ENCODE data around the gene DNM3.

DNA sequence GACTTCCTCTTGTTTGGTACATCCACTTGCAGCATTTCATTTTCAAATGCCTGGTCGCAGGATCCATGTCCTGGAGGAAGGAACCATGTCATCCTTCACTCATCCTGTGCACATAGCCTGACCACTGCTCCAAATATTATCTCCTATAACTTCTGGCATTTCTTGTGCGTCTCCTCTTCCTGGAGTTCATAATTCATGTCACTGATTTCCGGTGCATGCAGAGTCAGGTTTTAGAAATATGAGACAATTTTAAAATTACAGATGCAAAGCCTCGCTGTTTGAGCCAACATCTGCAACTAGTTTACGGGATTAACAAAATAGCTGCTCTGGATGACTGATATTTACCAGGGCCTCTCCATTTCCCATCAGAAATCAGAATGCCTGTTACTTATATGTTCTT is 268.1 kb downstream of the DNM3 start:
- TF ChIP-seq, protein P1, sequence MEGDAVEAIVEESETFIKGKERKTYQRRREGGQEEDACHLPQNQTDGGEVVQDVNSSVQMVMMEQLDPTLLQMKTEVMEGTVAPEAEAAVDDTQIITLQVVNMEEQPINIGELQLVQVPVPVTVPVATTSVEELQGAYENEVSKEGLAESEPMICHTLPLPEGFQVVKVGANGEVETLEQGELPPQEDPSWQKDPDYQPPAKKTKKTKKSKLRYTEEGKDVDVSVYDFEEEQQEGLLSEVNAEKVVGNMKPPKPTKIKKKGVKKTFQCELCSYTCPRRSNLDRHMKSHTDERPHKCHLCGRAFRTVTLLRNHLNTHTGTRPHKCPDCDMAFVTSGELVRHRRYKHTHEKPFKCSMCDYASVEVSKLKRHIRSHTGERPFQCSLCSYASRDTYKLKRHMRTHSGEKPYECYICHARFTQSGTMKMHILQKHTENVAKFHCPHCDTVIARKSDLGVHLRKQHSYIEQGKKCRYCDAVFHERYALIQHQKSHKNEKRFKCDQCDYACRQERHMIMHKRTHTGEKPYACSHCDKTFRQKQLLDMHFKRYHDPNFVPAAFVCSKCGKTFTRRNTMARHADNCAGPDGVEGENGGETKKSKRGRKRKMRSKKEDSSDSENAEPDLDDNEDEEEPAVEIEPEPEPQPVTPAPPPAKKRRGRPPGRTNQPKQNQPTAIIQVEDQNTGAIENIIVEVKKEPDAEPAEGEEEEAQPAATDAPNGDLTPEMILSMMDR (tag by site-specific recombination; IDR thresholded peaks at IDR 0.05), result no peak
- TF ChIP-seq, protein P2, sequence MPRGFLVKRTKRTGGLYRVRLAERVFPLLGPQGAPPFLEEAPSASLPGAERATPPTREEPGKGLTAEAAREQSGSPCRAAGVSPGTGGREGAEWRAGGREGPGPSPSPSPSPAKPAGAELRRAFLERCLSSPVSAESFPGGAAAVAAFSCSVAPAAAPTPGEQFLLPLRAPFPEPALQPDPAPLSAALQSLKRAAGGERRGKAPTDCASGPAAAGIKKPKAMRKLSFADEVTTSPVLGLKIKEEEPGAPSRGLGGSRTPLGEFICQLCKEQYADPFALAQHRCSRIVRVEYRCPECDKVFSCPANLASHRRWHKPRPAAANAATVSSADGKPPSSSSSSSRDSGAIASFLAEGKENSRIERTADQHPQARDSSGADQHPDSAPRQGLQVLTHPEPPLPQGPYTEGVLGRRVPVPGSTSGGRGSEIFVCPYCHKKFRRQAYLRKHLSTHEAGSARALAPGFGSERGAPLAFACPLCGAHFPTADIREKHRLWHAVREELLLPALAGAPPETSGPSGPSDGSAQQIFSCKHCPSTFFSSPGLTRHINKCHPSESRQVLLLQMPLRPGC (tag by site-specific recombination; IDR thresholded peaks at IDR 0.05), result no peak
- TF ChIP-seq ZNF24 (tag by site-specific recombination; IDR thresholded peaks at IDR 0.05), result no peak
- TF ChIP-seq ZNF391 (tag by site-specific recombination; IDR thresholded peaks at IDR 0.05; ENCODE audit: borderline replicate concordance, low read depth), result no peak
- TF ChIP-seq ZNF529 (tag by site-specific recombination; IDR thresholded peaks at IDR 0.05; ENCODE audit: insufficient replicate concordance), result no peak
- TF ChIP-seq, protein P3, sequence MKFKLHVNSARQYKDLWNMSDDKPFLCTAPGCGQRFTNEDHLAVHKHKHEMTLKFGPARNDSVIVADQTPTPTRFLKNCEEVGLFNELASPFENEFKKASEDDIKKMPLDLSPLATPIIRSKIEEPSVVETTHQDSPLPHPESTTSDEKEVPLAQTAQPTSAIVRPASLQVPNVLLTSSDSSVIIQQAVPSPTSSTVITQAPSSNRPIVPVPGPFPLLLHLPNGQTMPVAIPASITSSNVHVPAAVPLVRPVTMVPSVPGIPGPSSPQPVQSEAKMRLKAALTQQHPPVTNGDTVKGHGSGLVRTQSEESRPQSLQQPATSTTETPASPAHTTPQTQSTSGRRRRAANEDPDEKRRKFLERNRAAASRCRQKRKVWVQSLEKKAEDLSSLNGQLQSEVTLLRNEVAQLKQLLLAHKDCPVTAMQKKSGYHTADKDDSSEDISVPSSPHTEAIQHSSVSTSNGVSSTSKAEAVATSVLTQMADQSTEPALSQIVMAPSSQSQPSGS (tag by site-specific recombination; IDR thresholded peaks at IDR 0.05; ENCODE audit: low read depth), result no peak
- no peak for TF ChIP-seq SETDB1 (IDR thresholded peaks at IDR 0.05; ENCODE audit: insufficient read length, low read length)
- TF ChIP-seq, protein P4, sequence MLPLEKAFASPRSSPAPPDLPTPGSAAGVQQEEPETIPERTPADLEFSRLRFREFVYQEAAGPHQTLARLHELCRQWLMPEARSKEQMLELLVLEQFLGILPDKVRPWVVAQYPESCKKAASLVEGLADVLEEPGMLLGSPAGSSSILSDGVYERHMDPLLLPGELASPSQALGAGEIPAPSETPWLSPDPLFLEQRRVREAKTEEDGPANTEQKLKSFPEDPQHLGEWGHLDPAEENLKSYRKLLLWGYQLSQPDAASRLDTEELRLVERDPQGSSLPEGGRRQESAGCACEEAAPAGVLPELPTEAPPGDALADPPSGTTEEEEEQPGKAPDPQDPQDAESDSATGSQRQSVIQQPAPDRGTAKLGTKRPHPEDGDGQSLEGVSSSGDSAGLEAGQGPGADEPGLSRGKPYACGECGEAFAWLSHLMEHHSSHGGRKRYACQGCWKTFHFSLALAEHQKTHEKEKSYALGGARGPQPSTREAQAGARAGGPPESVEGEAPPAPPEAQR (tag by site-specific recombination; IDR thresholded peaks at IDR 0.05), result no peak
- no peak for TF ChIP-seq ZNF623 (tag by site-specific recombination; IDR thresholded peaks at IDR 0.05)
- no peak for TF ChIP-seq ZNF214 (tag by site-specific recombination; IDR thresholded peaks at IDR 0.05; ENCODE audit: borderline replicate concordance)
- no peak for TF ChIP-seq IKZF3 (tag by site-specific recombination; IDR thresholded peaks at IDR 0.05)
- TF ChIP-seq, protein P5, sequence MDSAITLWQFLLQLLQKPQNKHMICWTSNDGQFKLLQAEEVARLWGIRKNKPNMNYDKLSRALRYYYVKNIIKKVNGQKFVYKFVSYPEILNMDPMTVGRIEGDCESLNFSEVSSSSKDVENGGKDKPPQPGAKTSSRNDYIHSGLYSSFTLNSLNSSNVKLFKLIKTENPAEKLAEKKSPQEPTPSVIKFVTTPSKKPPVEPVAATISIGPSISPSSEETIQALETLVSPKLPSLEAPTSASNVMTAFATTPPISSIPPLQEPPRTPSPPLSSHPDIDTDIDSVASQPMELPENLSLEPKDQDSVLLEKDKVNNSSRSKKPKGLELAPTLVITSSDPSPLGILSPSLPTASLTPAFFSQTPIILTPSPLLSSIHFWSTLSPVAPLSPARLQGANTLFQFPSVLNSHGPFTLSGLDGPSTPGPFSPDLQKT (IDR thresholded peaks at IDR 0.05; ENCODE audit: borderline replicate concordance, low read depth, low read length), result no peak
- TF ChIP-seq ZNF777 (tag by site-specific recombination; IDR thresholded peaks at IDR 0.05; ENCODE audit: borderline replicate concordance), result no peak
